Measurements from ENCODE around the gene ADGRD1. TPM values are rescaled to one million over a fixed set of nuclear protein-coding genes. Genes with fewer than 3 reads are reported as not detected.

Gene ADGRD1
- total RNA-seq, 1 donor from 2014 or later = 0.98 TPM

GRCh38 chr12:131051155-131051473, 97.4 kb downstream of the ADGRD1 start:
- Mint-ChIP-seq H3K4me3 (no peak overlapping the region), H3K36me3 (ENCODE audit: low read depth) (no peaks in the 10 kb centered on the region), H3K27ac (ENCODE audit: unreplicated experiment) (no peak overlapping the region), H3K4me1 (peaks cover 9% of the 10 kb centered on the region), H3K27me3 (ENCODE audit: low read depth) (no peaks in the 10 kb centered on the region), H3K9me3 (no peaks in the 10 kb centered on the region)
- no peak for TF ChIP-seq CTCF (conservative IDR thresholded peaks at IDR 0.05)
- DNase-seq (ENCODE audit: low read depth, low spot score) = no peak

- no peak overlapping the region for H3K27ac Mint-ChIP-seq (ENCODE audit: unreplicated experiment)
- H3K27me3 Mint-ChIP-seq (ENCODE audit: low read depth) = no peaks in the 10 kb centered on the region
- DNase-seq (ENCODE audit: low read depth, low spot score) = no peak
Observed at GRCh38 chr12:131052063-131052781, 98.5 kb downstream of the ADGRD1 start.

GRCh38 chr12:131052929-131053328, 99.2 kb downstream of the ADGRD1 start:
- Mint-ChIP-seq H3K4me3 (no peak overlapping the region), H3K4me1 (peaks cover 13% of the 10 kb centered on the region), H3K36me3 (ENCODE audit: low read depth) (no peaks in the 10 kb centered on the region), H3K27me3 (ENCODE audit: low read depth) (no peaks in the 10 kb centered on the region), H3K9me3 (no peaks in the 10 kb centered on the region), H3K27ac (ENCODE audit: unreplicated experiment) (no peak overlapping the region)
- no peak for DNase-seq (ENCODE audit: low read depth, low spot score)
- no peak for TF ChIP-seq CTCF (conservative IDR thresholded peaks at IDR 0.05)

More at GRCh38 chr12:131052063-131052781, 98.5 kb downstream of the ADGRD1 start:
- Mint-ChIP-seq H3K36me3 (ENCODE audit: low read depth) (no peaks in the 10 kb centered on the region), H3K4me3 (no peak overlapping the region), H3K9me3 (no peaks in the 10 kb centered on the region), H3K4me1 (peaks cover 9% of the 10 kb centered on the region)
- TF ChIP-seq CTCF (conservative IDR thresholded peaks at IDR 0.05) = no peak

GRCh38 chr12:131053567-131053966, 99.9 kb downstream of the ADGRD1 start:
- H3K9me3 Mint-ChIP-seq = no peaks in the 10 kb centered on the region
- no peaks in the 10 kb centered on the region for H3K36me3 Mint-ChIP-seq (ENCODE audit: low read depth)
- H3K4me3 Mint-ChIP-seq = no peak overlapping the region
- no peak for DNase-seq (ENCODE audit: low read depth, low spot score)
- peaks cover 13% of the 10 kb centered on the region for H3K4me1 Mint-ChIP-seq
- H3K27ac Mint-ChIP-seq (ENCODE audit: unreplicated experiment) = no peak overlapping the region
- TF ChIP-seq CTCF (conservative IDR thresholded peaks at IDR 0.05) = no peak
- no peaks in the 10 kb centered on the region for H3K27me3 Mint-ChIP-seq (ENCODE audit: low read depth)

- DNase-seq (ENCODE audit: low read depth, low spot score) = no peak
- Mint-ChIP-seq H3K9me3 (no peaks in the 10 kb centered on the region), H3K27ac (ENCODE audit: unreplicated experiment) (no peak overlapping the region), H3K4me1 (peaks cover 13% of the 10 kb centered on the region), H3K36me3 (ENCODE audit: low read depth) (no peaks in the 10 kb centered on the region), H3K4me3 (no peak overlapping the region), H3K27me3 (ENCODE audit: low read depth) (no peaks in the 10 kb centered on the region)
- no peak for TF ChIP-seq CTCF (conservative IDR thresholded peaks at IDR 0.05)
Observed at GRCh38 chr12:131054345-131055092, 100.8 kb downstream of the ADGRD1 start.
